Measurements from ENCODE around the gene APOBR. TPM values are rescaled to one million over a fixed set of nuclear protein-coding genes. Genes with fewer than 3 reads are reported as not detected.

The APOBR gene
- total and polyA plus RNA-seq, 12 donors, result 0.11 to 18.2 (median 2.5) TPM

GRCh38 chr16:28528463-28528867 lies 34.0 kb downstream of the APOBR start:
- intact Hi-C loops (cut with DNase I), result no loop called here
- Histone ChIP-seq H3K27me3 (no peaks in the 10 kb centered on the region), H3K4me3 (no peak overlapping the region), H3K27ac (peak overlapping the region in 4 of 5 donors; percentile 2 to 67 (median 59)), H3K4me1 (replicated peaks in 1 of 2) (peaks cover 27 to 33% of the 10 kb centered on the region in 2 donors), H3K36me3 (replicated peaks in 1 of 2) (no peaks in the 10 kb centered on the region), H3K9me3 (replicated peaks in 1 of 3) (no peaks in the 10 kb centered on the region)
- TF ChIP-seq CTCF (IDR thresholded peaks at IDR 0.05), result no peak
- no peak for TF ChIP-seq POLR2A (IDR thresholded peaks at IDR 0.05)
- 23 to 44% (median 38%) methylated on average over 5 of the region's 5 CpGs for WGBS, 4 donors
- peak in 6 of 7 donors; percentile 53 to 72 (median 68) for DNase-seq

GRCh38 chr16:28529124-28529523 lies 34.7 kb downstream of the APOBR start:
- Histone ChIP-seq H3K27ac (peak overlapping the region in 3 of 5 donors; percentile 58 to 67 (median 60)), H3K4me1 (replicated peaks in 1 of 2) (peaks cover 27 to 28% of the 10 kb centered on the region in 2 donors), H3K9me3 (replicated peaks in 1 of 3) (no peaks in the 10 kb centered on the region), H3K4me3 (no peak overlapping the region), H3K27me3 (no peaks in the 10 kb centered on the region), H3K36me3 (replicated peaks in 1 of 2) (no peaks in the 10 kb centered on the region)
- no peak for DNase-seq
- TF ChIP-seq POLR2A (IDR thresholded peaks at IDR 0.05), result no peak
- no peak for TF ChIP-seq CTCF (IDR thresholded peaks at IDR 0.05)
- intact Hi-C loops (cut with DNase I), result no loop called here

- peak overlapping the region; percentile 60 to 84 (median 62) for H3K27ac ChIP-seq
- no peak overlapping the region for H3K4me3 ChIP-seq
- peaks cover 28 to 39% of the 10 kb centered on the region in 2 donors for H3K4me1 ChIP-seq (replicated peaks in 1 of 2)
- no peaks in the 10 kb centered on the region for H3K9me3 ChIP-seq (replicated peaks in 1 of 3)
- intact Hi-C loops (cut with DNase I), result no loop called here
- TF ChIP-seq CTCF (IDR thresholded peaks at IDR 0.05) (no peak), POLR2A (IDR thresholded peaks at IDR 0.05) (peak in 1 of 2 donors; percentile 64)
- H3K27me3 ChIP-seq, result no peaks in the 10 kb centered on the region
- no peaks in the 10 kb centered on the region for H3K36me3 ChIP-seq (replicated peaks in 1 of 2)
- DNase-seq, result peak; percentile 72 to 93 (median 90)
- WGBS, 4 donors, result 38 to 44% (median 43%) methylated on average over 9 of the region's 9 CpGs
Measured at GRCh38 chr16:28531777-28532744, 37.6 kb downstream of the APOBR start.

GRCh38 chr16:28532940-28533647 lies 38.7 kb downstream of the APOBR start:
- Histone ChIP-seq H3K4me3 (no peak overlapping the region), H3K9me3 (replicated peaks in 1 of 3) (no peaks in the 10 kb centered on the region), H3K36me3 (replicated peaks in 1 of 2) (no peaks in the 10 kb centered on the region), H3K4me1 (replicated peaks in 1 of 2) (peaks cover 34 to 48% of the 10 kb centered on the region in 2 donors), H3K27ac (peak overlapping the region; percentile 23 to 84 (median 60)), H3K27me3 (no peaks in the 10 kb centered on the region)
- TF ChIP-seq CTCF (IDR thresholded peaks at IDR 0.05) (no peak), POLR2A (IDR thresholded peaks at IDR 0.05) (no peak)
- DNase-seq, result no peak
- intact Hi-C loops (cut with DNase I), result no loop called here
- WGBS, 4 donors, result 86 to 93% (median 90%) methylated on average over 5 of the region's 5 CpGs

Data from adrenal gland (tissue), 12 donors.